ENCODE measurements around the gene THAP12.

DNA sequence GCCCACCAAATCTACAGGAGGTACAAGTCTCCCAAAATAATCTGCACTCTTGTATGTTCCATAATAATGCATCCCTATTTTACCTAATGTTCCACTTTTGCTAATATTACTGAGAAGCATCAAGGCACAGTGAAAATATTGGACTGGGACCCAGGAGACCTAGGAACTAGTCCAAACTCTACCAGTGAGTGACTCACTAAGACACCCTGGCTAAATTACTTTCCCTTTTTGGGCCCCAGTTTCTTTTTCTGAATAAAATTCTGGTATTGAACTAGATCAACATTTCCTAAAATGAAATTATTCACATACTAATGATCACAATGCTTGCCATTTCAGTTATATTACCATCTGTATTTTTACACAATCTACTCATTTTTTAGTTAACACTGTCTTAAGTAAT lies 19.6 kb downstream of the THAP12 start:
- TF ChIP-seq EZH2 (IDR thresholded peaks at IDR 0.05) (no peak), POLR2AphosphoS5 (IDR thresholded peaks at IDR 0.05; ENCODE audit: borderline replicate concordance, low read depth, low read length) (no peak)

Data from SK-N-MC (cell line).